HUDEP-2 (cell line): Measurements from ENCODE around the gene EHF.

Source experiments
- DNase-seq, 76 experiments: peaks; one replicate each; lab custom pipeline; 2025; ENCODE audit not compliant: unreplicated experiment in 76 of 76; lab: John Stamatoyannopoulos, UW

EHF gene

GRCh38 chr11:34621876-34622275 lies 983 bp downstream of the EHF start:
- no peak for DNase-seq

- no peak for DNase-seq
Measured at GRCh38 chr11:34623463-34623862, 2.6 kb downstream of the EHF start.

GRCh38 chr11:34624069-34624468 lies 3.2 kb downstream of the EHF start:
- no peak for DNase-seq

- no peak for DNase-seq
Measured at GRCh38 chr11:34625576-34625975, 4.7 kb downstream of the EHF start.

GRCh38 chr11:34626393-34626792 lies 5.5 kb downstream of the EHF start:
- DNase-seq, result no peak

GRCh38 chr11:34627197-34627596 lies 6.3 kb downstream of the EHF start:
- no peak for DNase-seq

GRCh38 chr11:34629711-34630110 lies 8.8 kb downstream of the EHF start:
- no peak for DNase-seq

GRCh38 chr11:34630544-34630943 lies 9.7 kb downstream of the EHF start:
- no peak for DNase-seq

GRCh38 chr11:34631297-34631696 lies 10.4 kb downstream of the EHF start:
- no peak for DNase-seq

- no peak for DNase-seq
Measured at GRCh38 chr11:34631737-34632104, 10.8 kb downstream of the EHF start.

- DNase-seq, result no peak
Measured at GRCh38 chr11:34632105-34632791, 11.4 kb downstream of the EHF start.

GRCh38 chr11:34633640-34633989 lies 12.7 kb downstream of the EHF start:
- no peak for DNase-seq

- DNase-seq, result no peak
Measured at GRCh38 chr11:34633990-34634693, 13.2 kb downstream of the EHF start.

- no peak for DNase-seq
Measured at GRCh38 chr11:34634694-34635062, 13.8 kb downstream of the EHF start.

GRCh38 chr11:34636127-34636526 lies 15.2 kb downstream of the EHF start:
- no peak for DNase-seq

- no peak for DNase-seq
Measured at GRCh38 chr11:34637303-34637702, 16.4 kb downstream of the EHF start.

- DNase-seq, result no peak
Measured at GRCh38 chr11:34638897-34639296, 18.0 kb downstream of the EHF start.

- no peak for DNase-seq
Measured at GRCh38 chr11:34639545-34639944, 18.7 kb downstream of the EHF start.

GRCh38 chr11:34640050-34640923 lies 19.4 kb downstream of the EHF start:
- no peak for DNase-seq

GRCh38 chr11:34640924-34641275 lies 20.0 kb downstream of the EHF start:
- DNase-seq, result no peak

- no peak for DNase-seq
Measured at GRCh38 chr11:34641456-34641855, 20.6 kb downstream of the EHF start.
